Liver (tissue), 3 donors: ENCODE results near the gene PLA2G4D.

Experiments
- EGR1 ChIP-seq, 2 donors: IDR thresholded peaks; 2 replicates each; pipeline ENCODE4 v1.6.1; 2016 to 2018; ENCODE audit warnings: antibody characterized with exemption in 2 of 2, low read depth in 2 of 2
- FOXA1 ChIP-seq: IDR thresholded peaks from 2 replicates; pipeline ENCODE4 v1.6.1; 2016; ENCODE audit warnings: antibody characterized with exemption
- GABPA ChIP-seq, 2 donors: IDR thresholded peaks in 1 of 2; conservative IDR thresholded peaks in 1 of 2; 2 replicates each; pipeline ENCODE4 v1.6.1; 2016; ENCODE audit warnings: antibody characterized with exemption in 2 of 2, mild to moderate bottlenecking in 1 of 2, moderate library complexity in 1 of 2
- RAD21 ChIP-seq, 2 donors: IDR thresholded peaks; 2 replicates each; pipeline ENCODE4 v1.6.1; 2016; ENCODE audit warnings: antibody characterized with exemption in 2 of 2, mild to moderate bottlenecking in 2 of 2
- RXRA ChIP-seq, 2 donors: IDR thresholded peaks; 2 replicates each; pipeline ENCODE4 v1.6.1; 2017 to 2018; ENCODE audit warnings: antibody characterized with exemption in 2 of 2, mild to moderate bottlenecking in 1 of 2
- SP1 ChIP-seq: IDR thresholded peaks from 2 replicates; pipeline ENCODE4 v1.6.1; 2018; ENCODE audit warnings: antibody characterized with exemption, mild to moderate bottlenecking
- YY1 ChIP-seq: IDR thresholded peaks from 2 replicates; pipeline ENCODE4 v1.6.1; 2016; ENCODE audit warnings: antibody characterized with exemption, mild to moderate bottlenecking
- TF ChIP-seq, protein P1 (sequence below): fragments of 150-350 bp; IDR thresholded peaks from 2 replicates; pipeline ENCODE4 v1.5.1; 2017; ENCODE audit warnings: improper control_type of control experiment, low read depth, low read length; ENCODE audit not compliant: missing input control
- TF ChIP-seq, protein P2 (sequence below): IDR thresholded peaks from 2 replicates; pipeline ENCODE4 v1.6.1; 2016; ENCODE audit warnings: antibody characterized with exemption
- TF ChIP-seq, protein P3 (sequence below): IDR thresholded peaks from 2 replicates; pipeline ENCODE4 v1.6.1; 2016; ENCODE audit warnings: antibody characterized with exemption, mild to moderate bottlenecking
- TF ChIP-seq, protein P4 (sequence below): IDR thresholded peaks from 2 replicates; pipeline ENCODE4 v1.6.1; 2016; ENCODE audit warnings: antibody characterized with exemption
- TF ChIP-seq, protein P5 (sequence below): IDR thresholded peaks from 2 replicates; pipeline ENCODE4 v1.6.1; 2016; ENCODE audit warnings: antibody characterized with exemption
- donor health status: healthy.
- donor health status: healthy.

DNA sequence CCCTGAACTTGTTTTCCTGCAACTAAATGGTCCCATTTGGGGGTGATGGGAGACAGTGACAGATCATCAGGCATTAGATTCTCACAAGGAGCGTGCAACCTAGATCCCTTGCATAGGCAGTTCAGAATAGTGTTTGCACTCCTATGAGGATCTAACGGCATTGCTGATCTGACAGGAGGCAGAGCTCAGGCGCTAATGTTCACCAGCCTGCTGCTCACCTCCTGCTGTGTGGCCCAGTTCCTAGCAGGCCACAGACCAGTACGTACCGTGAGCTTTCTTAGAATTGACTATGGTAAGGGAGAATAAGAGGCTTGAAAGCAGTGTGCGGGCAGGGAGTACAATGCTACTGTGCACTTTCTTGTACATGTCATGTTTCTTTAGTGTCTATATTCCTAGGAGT lies 56.0 kb downstream of the PLA2G4D start:
- no peak for TF ChIP-seq EGR1 (IDR thresholded peaks at IDR 0.05; ENCODE audit: low read depth in 2 of 2)
- TF ChIP-seq, protein P1, sequence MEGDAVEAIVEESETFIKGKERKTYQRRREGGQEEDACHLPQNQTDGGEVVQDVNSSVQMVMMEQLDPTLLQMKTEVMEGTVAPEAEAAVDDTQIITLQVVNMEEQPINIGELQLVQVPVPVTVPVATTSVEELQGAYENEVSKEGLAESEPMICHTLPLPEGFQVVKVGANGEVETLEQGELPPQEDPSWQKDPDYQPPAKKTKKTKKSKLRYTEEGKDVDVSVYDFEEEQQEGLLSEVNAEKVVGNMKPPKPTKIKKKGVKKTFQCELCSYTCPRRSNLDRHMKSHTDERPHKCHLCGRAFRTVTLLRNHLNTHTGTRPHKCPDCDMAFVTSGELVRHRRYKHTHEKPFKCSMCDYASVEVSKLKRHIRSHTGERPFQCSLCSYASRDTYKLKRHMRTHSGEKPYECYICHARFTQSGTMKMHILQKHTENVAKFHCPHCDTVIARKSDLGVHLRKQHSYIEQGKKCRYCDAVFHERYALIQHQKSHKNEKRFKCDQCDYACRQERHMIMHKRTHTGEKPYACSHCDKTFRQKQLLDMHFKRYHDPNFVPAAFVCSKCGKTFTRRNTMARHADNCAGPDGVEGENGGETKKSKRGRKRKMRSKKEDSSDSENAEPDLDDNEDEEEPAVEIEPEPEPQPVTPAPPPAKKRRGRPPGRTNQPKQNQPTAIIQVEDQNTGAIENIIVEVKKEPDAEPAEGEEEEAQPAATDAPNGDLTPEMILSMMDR, result no peak
- no peak for TF ChIP-seq GABPA (IDR thresholded peaks at IDR 0.05 in 1 of 2, conservative IDR thresholded peaks at IDR 0.05 in 1 of 2)
- no peak for TF ChIP-seq SP1
- TF ChIP-seq FOXA1, result no peak
- TF ChIP-seq RXRA (IDR thresholded peaks at IDR 0.05), result no peak
- TF ChIP-seq, protein P2, sequence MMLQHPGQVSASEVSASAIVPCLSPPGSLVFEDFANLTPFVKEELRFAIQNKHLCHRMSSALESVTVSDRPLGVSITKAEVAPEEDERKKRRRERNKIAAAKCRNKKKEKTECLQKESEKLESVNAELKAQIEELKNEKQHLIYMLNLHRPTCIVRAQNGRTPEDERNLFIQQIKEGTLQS, result no peak
- no peak for TF ChIP-seq RAD21 (IDR thresholded peaks at IDR 0.05)
- TF ChIP-seq, protein P3, sequence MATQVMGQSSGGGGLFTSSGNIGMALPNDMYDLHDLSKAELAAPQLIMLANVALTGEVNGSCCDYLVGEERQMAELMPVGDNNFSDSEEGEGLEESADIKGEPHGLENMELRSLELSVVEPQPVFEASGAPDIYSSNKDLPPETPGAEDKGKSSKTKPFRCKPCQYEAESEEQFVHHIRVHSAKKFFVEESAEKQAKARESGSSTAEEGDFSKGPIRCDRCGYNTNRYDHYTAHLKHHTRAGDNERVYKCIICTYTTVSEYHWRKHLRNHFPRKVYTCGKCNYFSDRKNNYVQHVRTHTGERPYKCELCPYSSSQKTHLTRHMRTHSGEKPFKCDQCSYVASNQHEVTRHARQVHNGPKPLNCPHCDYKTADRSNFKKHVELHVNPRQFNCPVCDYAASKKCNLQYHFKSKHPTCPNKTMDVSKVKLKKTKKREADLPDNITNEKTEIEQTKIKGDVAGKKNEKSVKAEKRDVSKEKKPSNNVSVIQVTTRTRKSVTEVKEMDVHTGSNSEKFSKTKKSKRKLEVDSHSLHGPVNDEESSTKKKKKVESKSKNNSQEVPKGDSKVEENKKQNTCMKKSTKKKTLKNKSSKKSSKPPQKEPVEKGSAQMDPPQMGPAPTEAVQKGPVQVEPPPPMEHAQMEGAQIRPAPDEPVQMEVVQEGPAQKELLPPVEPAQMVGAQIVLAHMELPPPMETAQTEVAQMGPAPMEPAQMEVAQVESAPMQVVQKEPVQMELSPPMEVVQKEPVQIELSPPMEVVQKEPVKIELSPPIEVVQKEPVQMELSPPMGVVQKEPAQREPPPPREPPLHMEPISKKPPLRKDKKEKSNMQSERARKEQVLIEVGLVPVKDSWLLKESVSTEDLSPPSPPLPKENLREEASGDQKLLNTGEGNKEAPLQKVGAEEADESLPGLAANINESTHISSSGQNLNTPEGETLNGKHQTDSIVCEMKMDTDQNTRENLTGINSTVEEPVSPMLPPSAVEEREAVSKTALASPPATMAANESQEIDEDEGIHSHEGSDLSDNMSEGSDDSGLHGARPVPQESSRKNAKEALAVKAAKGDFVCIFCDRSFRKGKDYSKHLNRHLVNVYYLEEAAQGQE, result no peak
- TF ChIP-seq, protein P4, sequence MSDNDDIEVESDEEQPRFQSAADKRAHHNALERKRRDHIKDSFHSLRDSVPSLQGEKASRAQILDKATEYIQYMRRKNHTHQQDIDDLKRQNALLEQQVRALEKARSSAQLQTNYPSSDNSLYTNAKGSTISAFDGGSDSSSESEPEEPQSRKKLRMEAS, result no peak
- TF ChIP-seq, protein P5, sequence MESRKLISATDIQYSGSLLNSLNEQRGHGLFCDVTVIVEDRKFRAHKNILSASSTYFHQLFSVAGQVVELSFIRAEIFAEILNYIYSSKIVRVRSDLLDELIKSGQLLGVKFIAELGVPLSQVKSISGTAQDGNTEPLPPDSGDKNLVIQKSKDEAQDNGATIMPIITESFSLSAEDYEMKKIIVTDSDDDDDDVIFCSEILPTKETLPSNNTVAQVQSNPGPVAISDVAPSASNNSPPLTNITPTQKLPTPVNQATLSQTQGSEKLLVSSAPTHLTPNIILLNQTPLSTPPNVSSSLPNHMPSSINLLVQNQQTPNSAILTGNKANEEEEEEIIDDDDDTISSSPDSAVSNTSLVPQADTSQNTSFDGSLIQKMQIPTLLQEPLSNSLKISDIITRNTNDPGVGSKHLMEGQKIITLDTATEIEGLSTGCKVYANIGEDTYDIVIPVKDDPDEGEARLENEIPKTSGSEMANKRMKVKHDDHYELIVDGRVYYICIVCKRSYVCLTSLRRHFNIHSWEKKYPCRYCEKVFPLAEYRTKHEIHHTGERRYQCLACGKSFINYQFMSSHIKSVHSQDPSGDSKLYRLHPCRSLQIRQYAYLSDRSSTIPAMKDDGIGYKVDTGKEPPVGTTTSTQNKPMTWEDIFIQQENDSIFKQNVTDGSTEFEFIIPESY, result no peak
- no peak for TF ChIP-seq YY1
